ENCODE results near the gene NCAPD3.

Gene NCAPD3

DNA sequence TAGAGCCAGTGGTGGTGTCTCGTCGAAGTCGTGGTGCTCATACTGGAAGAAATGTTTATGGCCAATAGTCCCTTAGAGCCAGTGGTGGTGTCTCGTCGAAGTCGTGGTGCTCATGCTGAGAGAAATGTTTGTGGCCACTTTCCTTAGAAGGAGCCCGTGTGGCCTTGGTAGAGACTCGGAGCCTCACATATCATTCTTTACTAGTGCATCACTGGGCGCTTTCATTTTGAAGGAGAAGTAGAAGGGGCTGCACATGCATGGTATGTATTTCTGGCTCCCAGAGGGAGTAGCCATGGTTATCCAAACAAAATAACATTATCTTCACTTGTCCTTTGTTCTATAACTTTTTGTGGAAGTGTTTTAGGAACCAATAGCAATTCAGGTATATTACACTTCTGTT lies 85.4 kb downstream of the NCAPD3 start:
- TF ChIP-seq BACH2 (CRISPR knock-in tag; IDR thresholded peaks at IDR 0.05; ENCODE audit: borderline replicate concordance) (no peak), CSDC2 (CRISPR knock-in tag; IDR thresholded peaks at IDR 0.05) (no peak), TCF4 (CRISPR knock-in tag; IDR thresholded peaks at IDR 0.05; ENCODE audit: borderline replicate concordance) (no peak), ZNF565 (CRISPR knock-in tag; conservative IDR thresholded peaks at IDR 0.05; ENCODE audit: low read depth) (no peak), ZFP3 (CRISPR knock-in tag; IDR thresholded peaks at IDR 0.05) (no peak), ZNF70 (CRISPR knock-in tag; IDR thresholded peaks at IDR 0.05) (no peak), TOX (CRISPR knock-in tag; IDR thresholded peaks at IDR 0.05; ENCODE audit: borderline replicate concordance) (no peak)
- ATAC-seq: no peak

GRCh38 chr11:134134167-134134566 lies 89.6 kb downstream of the NCAPD3 start:
- no peak for ATAC-seq
- no peak for TF ChIP-seq PPARA (CRISPR knock-in tag; IDR thresholded peaks at IDR 0.05; ENCODE audit: borderline replicate concordance)
- no peak for TF ChIP-seq ESRRG (CRISPR knock-in tag; IDR thresholded peaks at IDR 0.05)

- no peak for TF ChIP-seq ESRRG (CRISPR knock-in tag; IDR thresholded peaks at IDR 0.05)
- TF ChIP-seq GLIS3 (CRISPR knock-in tag; IDR thresholded peaks at IDR 0.05): no peak
- no peak for TF ChIP-seq PPARA (CRISPR knock-in tag; IDR thresholded peaks at IDR 0.05; ENCODE audit: borderline replicate concordance)
- TF ChIP-seq, protein P1, sequence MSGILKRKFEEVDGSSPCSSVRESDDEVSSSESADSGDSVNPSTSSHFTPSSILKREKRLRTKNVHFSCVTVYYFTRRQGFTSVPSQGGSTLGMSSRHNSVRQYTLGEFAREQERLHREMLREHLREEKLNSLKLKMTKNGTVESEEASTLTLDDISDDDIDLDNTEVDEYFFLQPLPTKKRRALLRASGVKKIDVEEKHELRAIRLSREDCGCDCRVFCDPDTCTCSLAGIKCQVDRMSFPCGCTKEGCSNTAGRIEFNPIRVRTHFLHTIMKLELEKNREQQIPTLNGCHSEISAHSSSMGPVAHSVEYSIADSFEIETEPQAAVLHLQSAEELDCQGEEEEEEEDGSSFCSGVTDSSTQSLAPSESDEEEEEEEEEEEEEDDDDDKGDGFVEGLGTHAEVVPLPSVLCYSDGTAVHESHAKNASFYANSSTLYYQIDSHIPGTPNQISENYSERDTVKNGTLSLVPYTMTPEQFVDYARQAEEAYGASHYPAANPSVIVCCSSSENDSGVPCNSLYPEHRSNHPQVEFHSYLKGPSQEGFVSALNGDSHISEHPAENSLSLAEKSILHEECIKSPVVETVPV (CRISPR knock-in tag; IDR thresholded peaks at IDR 0.05): no peak
- TF ChIP-seq ZNF70 (CRISPR knock-in tag; IDR thresholded peaks at IDR 0.05): no peak
- TF ChIP-seq, protein P2, sequence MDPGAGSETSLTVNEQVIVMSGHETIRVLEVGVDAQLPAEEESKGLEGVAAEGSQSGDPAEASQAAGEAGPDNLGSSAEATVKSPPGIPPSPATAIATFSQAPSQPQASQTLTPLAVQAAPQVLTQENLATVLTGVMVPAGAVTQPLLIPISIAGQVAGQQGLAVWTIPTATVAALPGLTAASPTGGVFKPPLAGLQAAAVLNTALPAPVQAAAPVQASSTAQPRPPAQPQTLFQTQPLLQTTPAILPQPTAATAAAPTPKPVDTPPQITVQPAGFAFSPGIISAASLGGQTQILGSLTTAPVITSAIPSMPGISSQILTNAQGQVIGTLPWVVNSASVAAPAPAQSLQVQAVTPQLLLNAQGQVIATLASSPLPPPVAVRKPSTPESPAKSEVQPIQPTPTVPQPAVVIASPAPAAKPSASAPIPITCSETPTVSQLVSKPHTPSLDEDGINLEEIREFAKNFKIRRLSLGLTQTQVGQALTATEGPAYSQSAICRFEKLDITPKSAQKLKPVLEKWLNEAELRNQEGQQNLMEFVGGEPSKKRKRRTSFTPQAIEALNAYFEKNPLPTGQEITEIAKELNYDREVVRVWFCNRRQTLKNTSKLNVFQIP (CRISPR knock-in tag; IDR thresholded peaks at IDR 0.05; ENCODE audit: borderline replicate concordance, low read depth): no peak
- no peak for TF ChIP-seq ZNF8 (CRISPR knock-in tag; IDR thresholded peaks at IDR 0.05)
- TF ChIP-seq, protein P3, sequence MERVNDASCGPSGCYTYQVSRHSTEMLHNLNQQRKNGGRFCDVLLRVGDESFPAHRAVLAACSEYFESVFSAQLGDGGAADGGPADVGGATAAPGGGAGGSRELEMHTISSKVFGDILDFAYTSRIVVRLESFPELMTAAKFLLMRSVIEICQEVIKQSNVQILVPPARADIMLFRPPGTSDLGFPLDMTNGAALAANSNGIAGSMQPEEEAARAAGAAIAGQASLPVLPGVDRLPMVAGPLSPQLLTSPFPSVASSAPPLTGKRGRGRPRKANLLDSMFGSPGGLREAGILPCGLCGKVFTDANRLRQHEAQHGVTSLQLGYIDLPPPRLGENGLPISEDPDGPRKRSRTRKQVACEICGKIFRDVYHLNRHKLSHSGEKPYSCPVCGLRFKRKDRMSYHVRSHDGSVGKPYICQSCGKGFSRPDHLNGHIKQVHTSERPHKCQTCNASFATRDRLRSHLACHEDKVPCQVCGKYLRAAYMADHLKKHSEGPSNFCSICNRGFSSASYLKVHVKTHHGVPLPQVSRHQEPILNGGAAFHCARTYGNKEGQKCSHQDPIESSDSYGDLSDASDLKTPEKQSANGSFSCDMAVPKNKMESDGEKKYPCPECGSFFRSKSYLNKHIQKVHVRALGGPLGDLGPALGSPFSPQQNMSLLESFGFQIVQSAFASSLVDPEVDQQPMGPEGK (CRISPR knock-in tag; IDR thresholded peaks at IDR 0.05; ENCODE audit: borderline replicate concordance): no peak
- no peak for TF ChIP-seq ZFP3 (CRISPR knock-in tag; IDR thresholded peaks at IDR 0.05)
- no peak for TF ChIP-seq BACH2 (CRISPR knock-in tag; IDR thresholded peaks at IDR 0.05; ENCODE audit: borderline replicate concordance)
- TF ChIP-seq ISL1 (CRISPR knock-in tag; IDR thresholded peaks at IDR 0.05): no peak
- TF ChIP-seq TCF4 (CRISPR knock-in tag; IDR thresholded peaks at IDR 0.05; ENCODE audit: borderline replicate concordance): no peak
- TF ChIP-seq SNAI2 (CRISPR knock-in tag; IDR thresholded peaks at IDR 0.05): no peak
- no peak for TF ChIP-seq ZNF565 (CRISPR knock-in tag; conservative IDR thresholded peaks at IDR 0.05; ENCODE audit: low read depth)
- no peak for TF ChIP-seq ZC3H10 (CRISPR knock-in tag; IDR thresholded peaks at IDR 0.05)
- no peak for TF ChIP-seq CSDC2 (CRISPR knock-in tag; IDR thresholded peaks at IDR 0.05)
- TF ChIP-seq, protein P4, sequence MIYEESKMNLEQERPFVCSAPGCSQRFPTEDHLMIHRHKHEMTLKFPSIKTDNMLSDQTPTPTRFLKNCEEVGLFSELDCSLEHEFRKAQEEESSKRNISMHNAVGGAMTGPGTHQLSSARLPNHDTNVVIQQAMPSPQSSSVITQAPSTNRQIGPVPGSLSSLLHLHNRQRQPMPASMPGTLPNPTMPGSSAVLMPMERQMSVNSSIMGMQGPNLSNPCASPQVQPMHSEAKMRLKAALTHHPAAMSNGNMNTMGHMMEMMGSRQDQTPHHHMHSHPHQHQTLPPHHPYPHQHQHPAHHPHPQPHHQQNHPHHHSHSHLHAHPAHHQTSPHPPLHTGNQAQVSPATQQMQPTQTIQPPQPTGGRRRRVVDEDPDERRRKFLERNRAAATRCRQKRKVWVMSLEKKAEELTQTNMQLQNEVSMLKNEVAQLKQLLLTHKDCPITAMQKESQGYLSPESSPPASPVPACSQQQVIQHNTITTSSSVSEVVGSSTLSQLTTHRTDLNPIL (CRISPR knock-in tag; IDR thresholded peaks at IDR 0.05; ENCODE audit: low read depth): no peak
- no peak for TF ChIP-seq RARB (CRISPR knock-in tag; IDR thresholded peaks at IDR 0.05)
- TF ChIP-seq, protein P5, sequence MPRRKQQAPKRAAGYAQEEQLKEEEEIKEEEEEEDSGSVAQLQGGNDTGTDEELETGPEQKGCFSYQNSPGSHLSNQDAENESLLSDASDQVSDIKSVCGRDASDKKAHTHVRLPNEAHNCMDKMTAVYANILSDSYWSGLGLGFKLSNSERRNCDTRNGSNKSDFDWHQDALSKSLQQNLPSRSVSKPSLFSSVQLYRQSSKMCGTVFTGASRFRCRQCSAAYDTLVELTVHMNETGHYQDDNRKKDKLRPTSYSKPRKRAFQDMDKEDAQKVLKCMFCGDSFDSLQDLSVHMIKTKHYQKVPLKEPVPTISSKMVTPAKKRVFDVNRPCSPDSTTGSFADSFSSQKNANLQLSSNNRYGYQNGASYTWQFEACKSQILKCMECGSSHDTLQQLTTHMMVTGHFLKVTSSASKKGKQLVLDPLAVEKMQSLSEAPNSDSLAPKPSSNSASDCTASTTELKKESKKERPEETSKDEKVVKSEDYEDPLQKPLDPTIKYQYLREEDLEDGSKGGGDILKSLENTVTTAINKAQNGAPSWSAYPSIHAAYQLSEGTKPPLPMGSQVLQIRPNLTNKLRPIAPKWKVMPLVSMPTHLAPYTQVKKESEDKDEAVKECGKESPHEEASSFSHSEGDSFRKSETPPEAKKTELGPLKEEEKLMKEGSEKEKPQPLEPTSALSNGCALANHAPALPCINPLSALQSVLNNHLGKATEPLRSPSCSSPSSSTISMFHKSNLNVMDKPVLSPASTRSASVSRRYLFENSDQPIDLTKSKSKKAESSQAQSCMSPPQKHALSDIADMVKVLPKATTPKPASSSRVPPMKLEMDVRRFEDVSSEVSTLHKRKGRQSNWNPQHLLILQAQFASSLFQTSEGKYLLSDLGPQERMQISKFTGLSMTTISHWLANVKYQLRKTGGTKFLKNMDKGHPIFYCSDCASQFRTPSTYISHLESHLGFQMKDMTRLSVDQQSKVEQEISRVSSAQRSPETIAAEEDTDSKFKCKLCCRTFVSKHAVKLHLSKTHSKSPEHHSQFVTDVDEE (CRISPR knock-in tag; IDR thresholded peaks at IDR 0.05): no peak
- ATAC-seq: no peak
Measured at GRCh38 chr11:134132808-134133207, 91.0 kb downstream of the NCAPD3 start.
